Stimulated activated CD8-positive, alpha-beta memory T cell treated with anti-CD3 and anti-CD28 coated beads, Interleukin-4, amount 100 ng/mL, for 48 hours (primary cell): ENCODE results near the gene THUMPD2.
"Not testable (repeated sequence)": the region's sequence is repeated elsewhere in the genome, so short reads cannot be mapped to it uniquely, and the experiment has no call there.

Experiments used
- DNase-seq: peaks from one replicate; pipeline ENCODE4 v3.0.0-alpha.2; 2020

The THUMPD2 gene

GRCh38 chr2:39755466-39755865, 23.6 kb downstream of the THUMPD2 start:
- no peak for DNase-seq

- no peak for DNase-seq
Observed at GRCh38 chr2:39743269-39743776, 35.7 kb downstream of the THUMPD2 start.

- no peak for DNase-seq
Observed at GRCh38 chr2:39741871-39742270, 37.2 kb downstream of the THUMPD2 start.

- DNase-seq = no peak
Observed at GRCh38 chr2:39739386-39739785, 39.7 kb downstream of the THUMPD2 start.

GRCh38 chr2:39738936-39739335, 40.1 kb downstream of the THUMPD2 start:
- DNase-seq = no peak

GRCh38 chr2:39737661-39738060, 41.4 kb downstream of the THUMPD2 start:
- DNase-seq = no peak

- DNase-seq = no peak
Observed at GRCh38 chr2:39736640-39737039, 42.4 kb downstream of the THUMPD2 start.

GRCh38 chr2:39735648-39736047, 43.4 kb downstream of the THUMPD2 start:
- no peak for DNase-seq

- no peak for DNase-seq
Observed at GRCh38 chr2:39734445-39734844, 44.6 kb downstream of the THUMPD2 start.

- DNase-seq = no peak
Observed at GRCh38 chr2:39733070-39733674, 45.9 kb downstream of the THUMPD2 start.

- DNase-seq = no peak
Observed at GRCh38 chr2:39732482-39732881, 46.6 kb downstream of the THUMPD2 start.

GRCh38 chr2:39731546-39731945, 47.5 kb downstream of the THUMPD2 start:
- no peak for DNase-seq

GRCh38 chr2:39730685-39731302, 48.3 kb downstream of the THUMPD2 start:
- DNase-seq = no peak

- no peak for DNase-seq
Observed at GRCh38 chr2:39730276-39730675, 48.8 kb downstream of the THUMPD2 start.

GRCh38 chr2:39728941-39729351, 50.1 kb downstream of the THUMPD2 start:
- peak; percentile 53 for DNase-seq

- DNase-seq = not testable (repeated sequence)
Observed at GRCh38 chr2:39728085-39728484, 51.0 kb downstream of the THUMPD2 start.

GRCh38 chr2:39725401-39725800, 53.7 kb downstream of the THUMPD2 start:
- DNase-seq = no peak

- DNase-seq = no peak
Observed at GRCh38 chr2:39724828-39725144, 54.3 kb downstream of the THUMPD2 start.

GRCh38 chr2:39723946-39724827, 54.9 kb downstream of the THUMPD2 start:
- no peak for DNase-seq

- no peak for DNase-seq
Observed at GRCh38 chr2:39723497-39723896, 55.6 kb downstream of the THUMPD2 start.

GRCh38 chr2:39720970-39721369, 58.1 kb downstream of the THUMPD2 start:
- DNase-seq = no peak

GRCh38 chr2:39719317-39719716, 59.7 kb downstream of the THUMPD2 start:
- no peak for DNase-seq

GRCh38 chr2:39718483-39718882, 60.6 kb downstream of the THUMPD2 start:
- no peak for DNase-seq

GRCh38 chr2:39717067-39717466, 62.0 kb downstream of the THUMPD2 start:
- no peak for DNase-seq
